NCI-H146 (cell line): ENCODE data around the gene VILL.
A peak's percentile ranks its signal among the peaks of the same experiment; 100 is the strongest.
"Not testable (repeated sequence)": the region's sequence is repeated elsewhere in the genome, so short reads cannot be mapped to it uniquely, and the experiment has no call there.

ENCODE experiments used
- DNase-seq: peaks from one replicate; lab custom pipeline; 2025; lab: John Stamatoyannopoulos, UW

Gene VILL

GRCh38 chr3:37963635-37964034 is 27.0 kb upstream of the VILL start:
- no peak for DNase-seq

DNA sequence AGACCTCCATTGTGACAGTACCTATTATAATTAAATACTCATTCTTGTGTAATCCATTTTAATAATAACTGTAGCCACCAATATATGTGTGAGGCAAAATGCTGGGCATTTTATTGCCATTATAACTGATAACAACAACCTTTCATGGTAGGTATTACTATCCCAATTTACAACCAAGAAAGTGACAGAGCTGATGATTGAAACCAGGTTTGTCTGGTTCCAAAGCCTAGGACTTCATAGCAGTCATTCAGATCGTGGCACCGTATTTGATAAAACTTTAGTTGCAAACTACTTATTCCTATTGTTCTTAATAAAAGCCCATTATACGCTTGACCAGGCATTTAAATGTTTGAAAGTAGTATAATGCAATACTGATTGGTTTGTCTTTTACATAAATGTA is 26.4 kb upstream of the VILL start:
- no peak for DNase-seq

DNA sequence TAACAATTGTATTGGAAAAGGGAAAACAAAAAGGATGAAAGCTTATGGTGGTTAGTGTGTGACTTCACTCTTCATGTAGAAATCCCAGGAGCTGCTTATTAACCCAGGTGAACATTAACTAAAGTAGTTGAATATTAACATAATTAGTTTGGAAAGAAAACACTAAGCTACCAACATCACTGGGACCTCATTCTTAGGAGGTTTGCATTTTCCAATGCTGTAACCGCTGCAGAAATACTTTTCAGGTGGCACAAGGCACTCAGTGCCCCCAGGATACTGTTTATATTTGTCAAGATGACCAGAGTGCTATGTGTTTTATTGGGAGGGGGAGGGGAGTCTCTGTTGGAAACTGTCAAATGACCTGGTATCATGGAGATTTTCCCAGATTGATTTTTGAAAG is 25.9 kb upstream of the VILL start:
- no peak for DNase-seq

DNA sequence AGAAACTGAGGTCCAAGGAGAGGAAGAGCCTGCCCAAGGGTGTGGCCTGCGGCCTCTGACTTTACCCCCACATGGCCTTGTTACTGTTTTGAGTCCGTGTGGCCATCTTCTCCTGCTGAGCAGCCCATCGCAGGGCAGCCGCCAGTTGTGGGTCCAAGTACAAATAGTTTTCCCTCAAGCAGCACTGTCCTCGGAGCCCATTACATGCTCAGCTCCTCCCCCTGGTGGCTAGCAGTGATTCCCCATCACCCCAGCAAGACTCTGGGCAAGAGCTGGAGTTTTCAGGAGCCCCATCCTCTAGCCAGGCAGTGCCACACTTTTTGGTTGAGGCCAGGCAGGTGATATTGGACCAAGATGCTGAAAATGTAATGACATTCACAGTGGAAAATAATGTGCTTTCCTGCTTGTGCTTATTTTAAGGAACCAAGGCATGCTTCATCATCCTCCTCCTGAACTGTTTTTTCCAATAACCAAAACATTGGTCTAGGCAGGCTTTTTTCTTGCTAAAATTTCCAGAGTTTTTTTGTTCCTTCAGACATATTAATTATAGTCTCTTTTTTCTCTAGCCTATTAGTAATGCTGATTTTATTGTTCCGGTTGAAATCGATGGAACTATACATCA is 23.2 kb upstream of the VILL start:
- DNase-seq, result peak; percentile 44

- DNase-seq, result no peak
Observed at GRCh38 chr3:37968199-37968598, 22.4 kb upstream of the VILL start.

DNA sequence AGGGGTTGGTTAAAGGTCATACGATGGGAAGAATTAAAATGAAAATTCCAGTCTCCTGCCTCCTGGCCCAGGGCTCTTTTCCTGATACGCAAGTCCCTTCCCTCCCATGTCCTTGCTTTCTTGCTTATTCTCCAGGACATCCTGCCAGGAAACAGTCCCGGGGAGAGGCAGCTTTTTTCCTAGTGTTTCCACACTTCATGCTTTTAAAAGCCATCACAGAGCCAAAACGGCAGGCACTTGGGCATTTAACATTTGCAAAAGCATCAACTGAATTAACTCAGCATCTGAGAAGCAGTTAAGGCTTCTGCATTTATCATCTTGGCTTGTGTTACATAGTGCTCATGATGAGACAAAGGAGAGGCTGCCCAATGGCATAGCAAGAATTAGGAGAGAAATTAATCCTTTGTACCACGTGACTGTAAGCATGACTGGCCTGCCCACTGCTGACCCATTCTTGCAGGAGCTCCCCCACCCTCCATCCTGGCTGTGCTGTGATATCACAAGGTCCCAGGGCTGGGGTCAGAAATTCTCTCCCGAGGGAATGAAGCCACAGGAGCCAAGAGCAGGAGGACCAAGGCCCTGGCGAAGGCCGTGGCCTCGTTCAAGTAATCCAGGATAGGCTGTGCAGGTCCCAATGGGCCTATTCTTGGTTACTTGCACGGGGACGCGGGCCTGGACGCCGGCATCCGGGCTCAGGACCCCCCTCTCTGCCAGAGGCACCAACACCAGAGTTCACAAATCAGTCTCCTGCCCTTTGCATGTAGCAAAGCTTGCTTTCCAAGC is 21.6 kb upstream of the VILL start:
- no peak for DNase-seq

GRCh38 chr3:37969596-37970100 is 20.9 kb upstream of the VILL start:
- no peak for DNase-seq

GRCh38 chr3:37970802-37971201 is 19.8 kb upstream of the VILL start:
- DNase-seq, result no peak

GRCh38 chr3:37971467-37971866 is 19.1 kb upstream of the VILL start:
- DNase-seq, result no peak

DNA sequence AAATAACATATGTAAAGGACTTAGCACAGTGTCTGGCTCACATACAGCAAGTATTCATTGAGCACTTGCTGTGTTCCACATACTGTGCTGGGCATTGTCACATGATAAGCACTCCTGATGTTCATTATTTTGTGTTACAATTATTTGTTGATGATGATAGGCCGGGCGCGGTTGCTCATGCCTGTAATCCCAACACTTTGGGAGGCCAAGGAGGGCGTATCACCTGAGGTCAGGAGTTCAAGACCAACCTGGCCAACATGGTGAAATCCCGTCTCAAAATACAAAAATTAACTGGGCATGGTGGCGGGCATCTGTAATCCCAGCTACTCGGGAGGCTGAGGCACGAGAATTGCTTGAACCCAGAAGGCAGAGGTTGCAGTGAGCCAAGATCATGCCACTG is 18.5 kb upstream of the VILL start:
- DNase-seq, result not testable (repeated sequence)

GRCh38 chr3:37973246-37974054 is 17.1 kb upstream of the VILL start:
- DNase-seq, result no peak

GRCh38 chr3:37974121-37975083 is 16.2 kb upstream of the VILL start:
- peak; percentile 22 for DNase-seq

DNA sequence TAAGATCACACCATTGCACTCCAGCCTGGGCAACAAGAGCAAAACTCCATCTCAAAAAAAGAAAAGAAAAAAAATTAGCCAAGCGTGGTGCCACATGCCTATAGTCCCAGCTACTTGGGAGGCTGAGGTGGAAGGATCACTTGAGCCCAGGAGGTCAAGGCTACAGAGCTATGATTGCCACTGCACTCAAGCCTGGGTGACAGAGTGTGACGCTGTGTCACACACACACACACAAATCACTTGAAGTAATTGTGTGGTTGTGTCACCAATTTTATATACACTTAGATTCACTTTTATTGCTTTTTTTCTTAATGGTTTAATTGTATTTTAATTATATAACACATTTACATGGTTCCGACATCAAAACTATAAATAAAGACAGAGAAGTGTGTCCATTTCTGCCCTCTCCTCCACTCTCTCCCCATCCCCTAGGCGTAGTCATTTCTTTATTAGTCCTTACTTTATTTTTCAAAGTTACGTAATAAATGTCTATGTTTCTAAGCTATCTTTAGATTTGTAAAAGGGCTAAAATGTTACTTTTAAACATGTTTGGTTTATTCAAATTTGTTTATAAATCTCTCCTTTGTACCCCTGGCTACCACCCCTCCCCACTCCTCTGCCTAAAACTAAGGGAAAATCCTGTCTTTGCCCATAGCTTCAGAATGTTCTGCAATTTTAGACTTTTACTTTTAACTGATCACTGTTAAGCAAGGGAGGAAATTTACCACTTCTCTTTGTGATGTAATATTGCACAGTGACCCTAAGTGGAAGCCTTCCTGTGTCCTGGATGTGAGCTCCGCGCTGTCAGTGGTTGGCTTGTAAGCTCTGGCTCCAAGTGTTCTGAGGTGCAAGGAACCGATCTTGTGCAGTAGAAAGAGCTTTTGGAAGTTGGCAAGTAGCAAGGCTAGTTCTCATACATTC is 10.8 kb upstream of the VILL start:
- DNase-seq, result no peak

- no peak for DNase-seq
Observed at GRCh38 chr3:37980462-37981347, 9.9 kb upstream of the VILL start.

DNA sequence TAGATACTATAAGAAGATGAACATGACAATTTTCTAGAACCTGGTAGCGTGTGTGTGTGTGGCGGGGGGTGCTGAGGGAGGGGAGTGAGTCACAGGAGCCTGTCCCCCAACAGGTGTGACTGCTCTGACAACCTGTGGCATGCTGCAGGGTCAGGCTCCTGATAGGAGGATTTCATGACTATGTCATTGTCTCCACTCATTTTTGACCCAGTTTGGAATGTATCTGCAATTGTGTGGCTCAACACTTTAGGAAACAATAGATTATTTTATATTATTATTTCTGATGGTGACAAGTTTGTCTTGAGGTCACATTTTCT is 9.3 kb upstream of the VILL start:
- DNase-seq, result no peak

DNA sequence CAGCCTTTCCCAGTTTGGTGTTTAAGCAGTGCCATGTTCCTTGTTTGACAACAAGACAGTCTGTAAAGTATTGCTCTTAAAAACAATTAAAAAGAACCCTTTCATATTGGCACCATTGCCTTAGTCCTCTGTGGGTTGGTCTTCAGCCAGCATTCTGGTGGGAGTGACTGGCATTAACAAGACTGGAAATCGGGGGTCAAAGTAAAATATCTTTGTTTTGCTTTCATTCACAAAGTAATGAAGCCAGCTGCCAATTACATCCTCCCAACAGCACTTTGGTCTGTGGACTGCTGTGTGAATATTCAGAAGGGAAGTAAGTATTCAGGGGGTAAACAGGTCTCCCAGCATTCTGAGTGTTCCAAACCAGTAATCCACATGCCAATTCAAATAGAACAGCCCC is 8.3 kb upstream of the VILL start:
- no peak for DNase-seq

- no peak for DNase-seq
Observed at GRCh38 chr3:37984051-37984450, 6.5 kb upstream of the VILL start.

GRCh38 chr3:37984596-37984995 is 6.0 kb upstream of the VILL start:
- DNase-seq, result no peak

- no peak for DNase-seq
Observed at GRCh38 chr3:37985637-37986320, 4.8 kb upstream of the VILL start.
